IMR-90 (cell line): ENCODE results near the gene TBC1D10A.
A peak's percentile ranks its signal among the peaks of the same experiment; 100 is the strongest.

Experiments
- BHLHE40 ChIP-seq: fragments of 150-350 bp; IDR thresholded peaks from 2 replicates; pipeline ENCODE4 v1.6.1; 2016; ENCODE audit warnings: mild to moderate bottlenecking, low read depth, low read length
- CEBPB ChIP-seq: IDR thresholded peaks from 2 replicates; pipeline ENCODE4 v1.6.1; 2012; ENCODE audit warnings: low read depth, low read length, improper control_type of control experiment
- CHD1 ChIP-seq: IDR thresholded peaks from 2 replicates; pipeline ENCODE4 v1.6.1; 2012; ENCODE audit warnings: low read depth, low read length, improper control_type of control experiment
- MAFK ChIP-seq: IDR thresholded peaks from 2 replicates; pipeline ENCODE4 v1.6.1; 2012; ENCODE audit warnings: low read depth, low read length, improper control_type of control experiment
- MAZ ChIP-seq: IDR thresholded peaks from 2 replicates; pipeline ENCODE4 v1.6.1; 2012; ENCODE audit warnings: low read depth, mild to moderate bottlenecking, low read length, improper control_type of control experiment, moderate library complexity, borderline replicate concordance
- POLR2A ChIP-seq: IDR thresholded peaks from 2 replicates; pipeline ENCODE4 v1.6.1; 2012; ENCODE audit warnings: mild to moderate bottlenecking, low read depth, low read length
- RAD21 ChIP-seq: IDR thresholded peaks from 2 replicates; pipeline ENCODE4 v1.6.1; 2012; ENCODE audit warnings: low read length, improper control_type of control experiment
- RCOR1 ChIP-seq: IDR thresholded peaks from 2 replicates; pipeline ENCODE4 v1.6.1; 2012; ENCODE audit warnings: mild to moderate bottlenecking, low read length, improper control_type of control experiment; ENCODE audit not compliant: insufficient replicate concordance
- RFX5 ChIP-seq: IDR thresholded peaks from 2 replicates; pipeline ENCODE4 v1.8.0; 2012; ENCODE audit warnings: low read depth, mild to moderate bottlenecking, low read length, moderate library complexity
- SMC3 ChIP-seq: fragments of 150-350 bp; IDR thresholded peaks from 2 replicates; pipeline ENCODE4 v1.6.1; 2016; ENCODE audit warnings: low read depth, mild to moderate bottlenecking, antibody characterized with exemption, low read length, moderate library complexity
- TF ChIP-seq, protein P1 (sequence below): conservative IDR thresholded peaks from 2 replicates; pipeline ENCODE4 v1.5.1; 2012; ENCODE audit warnings: mild to moderate bottlenecking, low read depth, low read length, improper control_type of control experiment
- TF ChIP-seq, protein P2 (sequence below): fragments of 150-350 bp; IDR thresholded peaks from 2 replicates; pipeline ENCODE4 v1.6.1; 2016; ENCODE audit warnings: low read depth, mild to moderate bottlenecking, low read length, moderate library complexity, borderline replicate concordance
- TF ChIP-seq, protein P3 (sequence below): fragments of 150-350 bp; IDR thresholded peaks from 2 replicates; pipeline ENCODE4 v1.6.1; 2017; ENCODE audit warnings: mild to moderate bottlenecking, antibody characterized with exemption, low read length, low read depth

DNA sequence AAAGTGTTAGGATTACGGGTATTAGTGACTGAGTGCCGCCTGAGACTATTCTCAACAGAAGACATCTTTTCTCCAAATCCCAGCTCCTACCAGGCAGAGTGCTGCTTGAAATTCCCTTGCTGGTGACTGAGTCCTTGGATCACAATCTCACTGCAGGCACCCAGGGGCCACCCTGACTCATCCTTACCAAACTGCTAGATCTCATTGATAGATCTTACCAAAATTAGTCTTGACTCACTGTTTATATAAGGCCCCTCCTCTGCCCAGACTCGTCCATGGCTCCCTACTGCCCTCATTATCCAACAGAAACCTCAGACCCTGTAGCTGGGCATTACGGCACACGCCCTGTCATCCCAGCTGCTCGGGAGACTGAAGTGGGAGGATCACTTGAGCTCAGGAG is 14.7 kb downstream of the TBC1D10A start:
- TF ChIP-seq, protein P1, sequence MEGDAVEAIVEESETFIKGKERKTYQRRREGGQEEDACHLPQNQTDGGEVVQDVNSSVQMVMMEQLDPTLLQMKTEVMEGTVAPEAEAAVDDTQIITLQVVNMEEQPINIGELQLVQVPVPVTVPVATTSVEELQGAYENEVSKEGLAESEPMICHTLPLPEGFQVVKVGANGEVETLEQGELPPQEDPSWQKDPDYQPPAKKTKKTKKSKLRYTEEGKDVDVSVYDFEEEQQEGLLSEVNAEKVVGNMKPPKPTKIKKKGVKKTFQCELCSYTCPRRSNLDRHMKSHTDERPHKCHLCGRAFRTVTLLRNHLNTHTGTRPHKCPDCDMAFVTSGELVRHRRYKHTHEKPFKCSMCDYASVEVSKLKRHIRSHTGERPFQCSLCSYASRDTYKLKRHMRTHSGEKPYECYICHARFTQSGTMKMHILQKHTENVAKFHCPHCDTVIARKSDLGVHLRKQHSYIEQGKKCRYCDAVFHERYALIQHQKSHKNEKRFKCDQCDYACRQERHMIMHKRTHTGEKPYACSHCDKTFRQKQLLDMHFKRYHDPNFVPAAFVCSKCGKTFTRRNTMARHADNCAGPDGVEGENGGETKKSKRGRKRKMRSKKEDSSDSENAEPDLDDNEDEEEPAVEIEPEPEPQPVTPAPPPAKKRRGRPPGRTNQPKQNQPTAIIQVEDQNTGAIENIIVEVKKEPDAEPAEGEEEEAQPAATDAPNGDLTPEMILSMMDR, result no peak
- TF ChIP-seq RAD21 (no peak), POLR2A (no peak), RCOR1 (peak; percentile 90), MAZ (no peak), SMC3 (no peak), BHLHE40 (peak; percentile 9; the same call in 1 of the 2 replicates), CEBPB (no peak), RFX5 (no peak), MAFK (no peak), CHD1 (no peak)
- TF ChIP-seq, protein P2, sequence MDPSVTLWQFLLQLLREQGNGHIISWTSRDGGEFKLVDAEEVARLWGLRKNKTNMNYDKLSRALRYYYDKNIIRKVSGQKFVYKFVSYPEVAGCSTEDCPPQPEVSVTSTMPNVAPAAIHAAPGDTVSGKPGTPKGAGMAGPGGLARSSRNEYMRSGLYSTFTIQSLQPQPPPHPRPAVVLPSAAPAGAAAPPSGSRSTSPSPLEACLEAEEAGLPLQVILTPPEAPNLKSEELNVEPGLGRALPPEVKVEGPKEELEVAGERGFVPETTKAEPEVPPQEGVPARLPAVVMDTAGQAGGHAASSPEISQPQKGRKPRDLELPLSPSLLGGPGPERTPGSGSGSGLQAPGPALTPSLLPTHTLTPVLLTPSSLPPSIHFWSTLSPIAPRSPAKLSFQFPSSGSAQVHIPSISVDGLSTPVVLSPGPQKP, result no peak
- TF ChIP-seq, protein P3, sequence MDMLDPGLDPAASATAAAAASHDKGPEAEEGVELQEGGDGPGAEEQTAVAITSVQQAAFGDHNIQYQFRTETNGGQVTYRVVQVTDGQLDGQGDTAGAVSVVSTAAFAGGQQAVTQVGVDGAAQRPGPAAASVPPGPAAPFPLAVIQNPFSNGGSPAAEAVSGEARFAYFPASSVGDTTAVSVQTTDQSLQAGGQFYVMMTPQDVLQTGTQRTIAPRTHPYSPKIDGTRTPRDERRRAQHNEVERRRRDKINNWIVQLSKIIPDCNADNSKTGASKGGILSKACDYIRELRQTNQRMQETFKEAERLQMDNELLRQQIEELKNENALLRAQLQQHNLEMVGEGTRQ, result no peak
